ENCODE measurements around the gene TEF. TPM values are rescaled to one million over a fixed set of nuclear protein-coding genes. Genes with fewer than 3 reads are reported as not detected.

TEF gene
- total RNA-seq, 1 donor from 2014 or later: 29.7 TPM

DNA sequence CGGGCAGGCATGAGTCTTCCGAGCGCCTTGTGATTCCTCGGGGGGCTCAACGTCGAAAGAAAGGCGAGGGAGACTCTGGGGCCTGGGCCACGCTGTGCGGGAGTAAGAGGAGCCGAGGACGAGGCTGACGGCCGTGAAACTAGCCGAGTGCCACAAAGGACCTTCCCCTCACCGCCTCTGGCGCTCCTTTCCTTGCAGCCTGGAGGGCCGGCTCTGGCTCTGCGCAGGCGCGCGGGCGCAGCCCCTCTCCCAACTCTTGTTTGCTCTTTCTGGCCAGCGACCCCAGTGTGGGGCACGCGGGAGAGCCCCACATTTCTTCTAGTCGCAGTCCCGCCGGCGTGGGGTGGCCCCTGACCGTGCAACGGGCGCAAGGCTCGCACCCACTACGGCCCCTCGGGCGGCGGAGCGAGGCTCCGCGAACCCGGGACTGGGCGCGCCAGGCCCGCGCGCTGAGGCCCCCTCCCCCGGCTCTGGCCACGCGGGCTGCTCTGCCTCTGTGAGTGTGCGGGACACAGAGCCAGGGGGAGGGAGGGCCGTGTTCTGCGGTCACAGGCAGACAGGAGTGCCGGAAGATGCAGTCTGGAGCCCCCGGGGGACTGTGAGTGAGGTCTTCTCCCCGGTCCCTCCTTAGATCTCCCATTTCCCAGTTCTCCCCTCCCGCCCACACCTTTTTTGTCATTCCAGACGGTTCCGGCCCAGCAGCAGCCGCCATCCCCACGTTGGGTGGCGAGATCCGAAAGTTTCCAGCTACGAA is 65.9 kb downstream of the TEF start:
- Histone ChIP-seq H3K27me3 (ENCODE audit: low read depth) (no peaks in the 10 kb centered on the region), H3K9me3 (no peaks in the 10 kb centered on the region), H3K27ac (peak overlapping the region; percentile 98), H3K4me1 (peaks cover 20% of the 10 kb centered on the region), H3K4me3 (peak overlapping the region; percentile 90), H3K36me3 (peaks cover 8% of the 10 kb centered on the region)
- peak; percentile 82 for DNase-seq
- intact Hi-C loops (cut with DNase I): no loop called here
- TF ChIP-seq, protein P1, sequence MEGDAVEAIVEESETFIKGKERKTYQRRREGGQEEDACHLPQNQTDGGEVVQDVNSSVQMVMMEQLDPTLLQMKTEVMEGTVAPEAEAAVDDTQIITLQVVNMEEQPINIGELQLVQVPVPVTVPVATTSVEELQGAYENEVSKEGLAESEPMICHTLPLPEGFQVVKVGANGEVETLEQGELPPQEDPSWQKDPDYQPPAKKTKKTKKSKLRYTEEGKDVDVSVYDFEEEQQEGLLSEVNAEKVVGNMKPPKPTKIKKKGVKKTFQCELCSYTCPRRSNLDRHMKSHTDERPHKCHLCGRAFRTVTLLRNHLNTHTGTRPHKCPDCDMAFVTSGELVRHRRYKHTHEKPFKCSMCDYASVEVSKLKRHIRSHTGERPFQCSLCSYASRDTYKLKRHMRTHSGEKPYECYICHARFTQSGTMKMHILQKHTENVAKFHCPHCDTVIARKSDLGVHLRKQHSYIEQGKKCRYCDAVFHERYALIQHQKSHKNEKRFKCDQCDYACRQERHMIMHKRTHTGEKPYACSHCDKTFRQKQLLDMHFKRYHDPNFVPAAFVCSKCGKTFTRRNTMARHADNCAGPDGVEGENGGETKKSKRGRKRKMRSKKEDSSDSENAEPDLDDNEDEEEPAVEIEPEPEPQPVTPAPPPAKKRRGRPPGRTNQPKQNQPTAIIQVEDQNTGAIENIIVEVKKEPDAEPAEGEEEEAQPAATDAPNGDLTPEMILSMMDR (IDR thresholded peaks at IDR 0.05): no peak
- ATAC-seq: peak; percentile 58 to 63

DNA sequence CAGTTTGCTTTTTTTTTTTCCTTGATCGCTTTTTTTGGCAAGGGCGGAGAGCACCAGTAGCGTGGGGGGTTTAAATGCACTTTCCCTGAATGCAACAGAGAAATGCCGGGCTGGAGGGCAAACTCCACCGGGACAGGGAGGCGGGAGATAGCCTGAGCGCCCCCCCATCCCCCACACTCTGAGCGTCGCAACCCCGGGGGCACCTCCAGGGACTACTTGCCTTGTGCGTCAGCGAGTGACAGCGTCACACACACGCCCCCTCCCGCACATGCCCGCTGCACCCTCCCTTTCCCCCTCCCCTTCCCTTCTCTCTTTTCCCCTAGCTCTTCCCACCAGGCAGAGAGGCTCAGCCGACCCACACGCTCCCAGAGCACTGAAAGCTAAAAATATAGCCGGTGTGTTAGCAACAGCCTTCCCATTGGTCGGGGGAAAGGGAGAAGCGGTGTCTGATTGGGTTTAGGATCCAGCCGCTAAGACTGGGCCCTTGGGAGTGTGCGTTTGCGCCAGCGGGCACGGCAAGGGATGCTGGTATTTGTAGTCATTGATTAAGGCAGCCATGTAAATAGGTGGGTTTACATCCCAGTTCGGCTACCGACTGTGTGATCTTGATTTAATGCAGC is 66.6 kb downstream of the TEF start:
- TF ChIP-seq, protein P1 (IDR thresholded peaks at IDR 0.05): no peak
- no peaks in the 10 kb centered on the region for H3K9me3 ChIP-seq
- H3K36me3 ChIP-seq: peaks cover 1% of the 10 kb centered on the region
- H3K27ac ChIP-seq: peak overlapping the region; percentile 98
- peak overlapping the region; percentile 90 for H3K4me3 ChIP-seq
- H3K27me3 ChIP-seq (ENCODE audit: low read depth): no peaks in the 10 kb centered on the region
- peaks cover 16% of the 10 kb centered on the region for H3K4me1 ChIP-seq
- peak; percentile 96 for DNase-seq
- intact Hi-C loops (cut with DNase I): no loop called here
- ATAC-seq: peak; percentile 81 to 90

Other genes with a start within 250 kb of the TEF start
- gene L3MBTL2, start 176.6 kb upstream of the TEF start, total RNA-seq: 22.8 TPM
- gene CHADL, start 141.0 kb upstream of the TEF start, total RNA-seq: 3.6 TPM
- 43.8 TPM for gene RANGAP1, start 95.8 kb upstream of the TEF start, total RNA-seq
- gene ZC3H7B, start 80.4 kb upstream of the TEF start, total RNA-seq: 63.1 TPM
- gene TOB2, start 64.9 kb downstream of the TEF start, total RNA-seq: 49.0 TPM
- gene PHF5A, start 86.8 kb downstream of the TEF start, total RNA-seq: 31.1 TPM
- gene ACO2, start 87.2 kb downstream of the TEF start, total RNA-seq: 77.7 TPM
- 39.0 TPM for gene POLR3H, start 162.5 kb downstream of the TEF start, total RNA-seq
- 2.4 TPM for gene CSDC2, start 179.1 kb downstream of the TEF start, total RNA-seq
- gene PMM1, start 207.9 kb downstream of the TEF start, total RNA-seq: 47.3 TPM
- gene DESI1, start 239.1 kb downstream of the TEF start, total RNA-seq: 26.1 TPM
- 162 TPM for gene XRCC6, start 239.4 kb downstream of the TEF start, total RNA-seq